HG02588 (cell line): ENCODE data around the gene HDHD3.

ENCODE experiments used
- ATAC-seq: cut with Tn5 transposase; IDR thresholded peaks from one replicate; pipeline ENCODE4 v1.9.1; 2021; ENCODE audit warnings: mild to moderate bottlenecking, moderate library complexity; ENCODE audit not compliant: unreplicated experiment

Gene HDHD3

GRCh38 chr9:113340011-113340699 is 36.6 kb downstream of the HDHD3 start, which contains the start of gene WDR31:
WDR31 (minus strand) TSS chr9:113340275; CDS start chr9:113332022, 8,253 bp downstream.
- ATAC-seq, result peak; percentile 96

GRCh38 chr9:113337714-113338113 is 39.1 kb downstream of the HDHD3 start:
- ATAC-seq, result no peak

GRCh38 chr9:113331780-113332179 is 45.0 kb downstream of the HDHD3 start:
- ATAC-seq, result no peak

GRCh38 chr9:113328045-113328782 is 48.6 kb downstream of the HDHD3 start:
- no peak for ATAC-seq

- no peak for ATAC-seq
These were observed 50.6 kb downstream of the HDHD3 start for GRCh38 chr9:113326230-113326629.
